Adrenal gland (tissue), 12 donors: ENCODE data around the gene PARP11. TPM values are rescaled to one million over a fixed set of nuclear protein-coding genes. Genes with fewer than 3 reads are reported as not detected.

Experiments
- DNase-seq, 7 donors: peaks; one replicate each; pipeline ENCODE4 v3.0.0-alpha.2; 2019 to 2020
- H3K27ac ChIP-seq, 5 donors: fragments of 200-600 bp; sonication (generic) in 4 of 5; 1 replicate in 3 of 5; 2 replicates in 2 of 5; pipeline versions ENCODE4 v1.5.1 to v1.8.0; 2016 to 2020; ENCODE audit warnings: mild to moderate bottlenecking in 1 of 5
- H3K27me3 ChIP-seq: fragments of 200-600 bp; 2 replicates; pipeline ENCODE4 v1.8.0; 2021
- H3K36me3 ChIP-seq, 2 donors: fragments of 200-600 bp; replicated peaks in 1 of 2; 1 replicate in 1 of 2; 2 replicates in 1 of 2; pipeline versions ENCODE4 v1.5.1 to v1.8.0; 2018 to 2022
- H3K4me1 ChIP-seq, 2 donors: fragments of 200-600 bp; replicated peaks in 1 of 2; 1 replicate in 1 of 2; 2 replicates in 1 of 2; pipeline versions ENCODE4 v1.5.1 to v1.8.0; 2018 to 2021
- H3K4me3 ChIP-seq, 4 donors: fragments of 200-600 bp; sonication (generic) in 3 of 4; one replicate each; pipeline ENCODE4 v1.5.1; 2016 to 2018
- H3K9me3 ChIP-seq, 3 donors: fragments of 200-600 bp; sonication (generic) in 1 of 3; replicated peaks in 1 of 3; 1 replicate in 2 of 3; 2 replicates in 1 of 3; pipeline versions ENCODE4 v1.5.1 to v1.8.0; 2016 to 2021
- CTCF ChIP-seq, 6 experiments: fragments of 450-650 bp in 4 of 6; fragments of 200-600 bp in 2 of 6; sonication (generic) in 1 of 6; IDR thresholded peaks; 1 replicate in 5 of 6; 2 replicates in 1 of 6; pipeline versions ENCODE4 v1.5.1 to v1.8.0; 2016 to 2021; ENCODE audit warnings: antibody characterized with exemption in 6 of 6, mild to moderate bottlenecking in 2 of 6, moderate library complexity in 1 of 6
- POLR2A ChIP-seq, 2 donors: fragments of 450-650 bp; IDR thresholded peaks; one replicate each; pipeline ENCODE4 v1.6.1; 2017; ENCODE audit warnings: antibody characterized with exemption in 2 of 2, mild to moderate bottlenecking in 2 of 2, moderate library complexity in 1 of 2
- WGBS, 4 donors: extraction: QIAGEN DNeasy Blood & Tissue Kit in 2 of 4; methylation state at CpG; one replicate each; pipeline versions ENCODE4 v1.1.5 to v1.1.7; 2013 to 2017; 5-methylcytosine and 5-hydroxymethylcytosine counted together
- intact Hi-C, 2 donors: fragments of 100-400 bp; cut with DNase I; formaldehyde crosslinking; loops; one replicate each; pipeline versions ENCODE4 v1.14.1 to v1.15.0; 2022 to 2023
- polyA plus RNA-seq, 3 donors: library from polyadenylated mRNA; stranded (reverse); fragments of 200-250 nt in 2 of 3; fragments of 350-450 nt in 1 of 3; fragmentation: Illumina TruSeq in 1 of 3; extraction: RNeasy Lipid Tissue Mini Kit (QIAGEN cat#74804) in 1 of 3; gene quantifications; one replicate each; pipeline ENCODE4 v1.2.3, GENCODE V29; 2013 to 2014
- total RNA-seq, 9 donors: library from RNA; depleted of rRNA in 4 of 9; stranded (reverse); fragments of >200 nt in 4 of 9; fragments of 120-200 nt in 1 of 9; fragmentation: NEBNext Ultra II Directional in 1 of 9; extraction: Animal tissue kit (Norgen Biotek cat#: 25700) in 1 of 9; gene quantifications; one replicate each; pipeline versions ENCODE4 v1.1.0 to v1.2.4, GENCODE V29; 2013 to 2023
- donor health status: healthy with polysubstance abuse.
- donor health status: Bipolar disorder and iron deficiency.
- donor health status: DM: yes; HTN: yes; CAD: no.
- donor health status: DM: no; HTN: no; CAD: no.
- donor health status: DM: no; HTN: no; CAD: no.
- donor health status: DM: yes; HTN: yes; CAD: no.

PARP11 gene
- total and polyA plus RNA-seq, 12 donors, result 2.8 to 29.8 (median 16.8) TPM

- intact Hi-C loops, result loop anchor here in 1 of 2 donors (10.0 kb wide), 1 partner anchor 500 kb away; no protein-coding TSS in a partner anchor
Observed at GRCh38 chr12:3805077-3805476, 68.1 kb downstream of the PARP11 start.

GRCh38 chr12:3803865-3804472 lies 69.2 kb downstream of the PARP11 start:
- Histone ChIP-seq H3K27me3 (no peaks in the 10 kb centered on the region), H3K27ac (no peak overlapping the region), H3K4me1 (peaks cover 4 to 20% of the 10 kb centered on the region in 2 donors), H3K4me3 (no peak overlapping the region), H3K9me3 (no peaks in the 10 kb centered on the region), H3K36me3 (peaks cover 0 to 6% of the 10 kb centered on the region in 2 donors)
- intact Hi-C loops, result loop anchor here (5.0 to 10.0 kb wide), 2 partner anchors 499 to 502 kb away; no protein-coding TSS in a partner anchor
- 41 to 46% (median 42%) methylated on average over 14 of the region's 14 CpGs for WGBS, 4 donors
- DNase-seq, result peak; percentile 73 to 88 (median 81)
- TF ChIP-seq POLR2A (IDR thresholded peaks at IDR 0.05) (no peak), CTCF (IDR thresholded peaks at IDR 0.05) (peak; percentile 64 to 81 (median 72))

More at GRCh38 chr12:3805077-3805476, 68.1 kb downstream of the PARP11 start:
- H3K27ac ChIP-seq, result no peak overlapping the region
- TF ChIP-seq CTCF (IDR thresholded peaks at IDR 0.05) (no peak), POLR2A (IDR thresholded peaks at IDR 0.05) (no peak)
- no peaks in the 10 kb centered on the region for H3K9me3 ChIP-seq
- H3K27me3 ChIP-seq, result no peaks in the 10 kb centered on the region
- peaks cover 7 to 20% of the 10 kb centered on the region in 2 donors for H3K4me1 ChIP-seq
- WGBS, 4 donors, result 79 to 90% (median 85%) methylated on average over 1 of the region's 1 CpG
- no peak overlapping the region for H3K4me3 ChIP-seq
- DNase-seq, result no peak
- peaks cover 0 to 6% of the 10 kb centered on the region in 2 donors for H3K36me3 ChIP-seq

GRCh38 chr12:3802721-3803120 lies 70.5 kb downstream of the PARP11 start:
- Histone ChIP-seq H3K4me3 (no peak overlapping the region), H3K27me3 (no peaks in the 10 kb centered on the region), H3K27ac (no peak overlapping the region), H3K4me1 (peaks cover 0 to 19% of the 10 kb centered on the region in 2 donors), H3K9me3 (no peaks in the 10 kb centered on the region), H3K36me3 (peaks cover 0 to 6% of the 10 kb centered on the region in 2 donors)
- TF ChIP-seq CTCF (IDR thresholded peaks at IDR 0.05) (no peak), POLR2A (IDR thresholded peaks at IDR 0.05) (no peak)
- WGBS, 4 donors, result 68 to 78% (median 76%) methylated on average over 5 of the region's 5 CpGs
- intact Hi-C loops, result loop anchor here (5.0 to 10.0 kb wide), 2 partner anchors 498 to 500 kb away; no protein-coding TSS in a partner anchor
- no peak for DNase-seq

GRCh38 chr12:3797531-3798048 lies 75.6 kb downstream of the PARP11 start:
- no peak for TF ChIP-seq POLR2A (IDR thresholded peaks at IDR 0.05)
- no peak for TF ChIP-seq CTCF (IDR thresholded peaks at IDR 0.05)
- 88 to 96% (median 91%) methylated on average over 3 of the region's 3 CpGs for WGBS, 4 donors
- no peak for DNase-seq
- Histone ChIP-seq H3K27me3 (no peaks in the 10 kb centered on the region), H3K4me1 (peaks cover 0 to 8% of the 10 kb centered on the region in 2 donors), H3K9me3 (no peaks in the 10 kb centered on the region), H3K4me3 (no peak overlapping the region), H3K36me3 (no peaks in the 10 kb centered on the region), H3K27ac (no peak overlapping the region)
- intact Hi-C loops, result no loop called here
